ENCODE results near the gene RELA.

RELA gene

DNA sequence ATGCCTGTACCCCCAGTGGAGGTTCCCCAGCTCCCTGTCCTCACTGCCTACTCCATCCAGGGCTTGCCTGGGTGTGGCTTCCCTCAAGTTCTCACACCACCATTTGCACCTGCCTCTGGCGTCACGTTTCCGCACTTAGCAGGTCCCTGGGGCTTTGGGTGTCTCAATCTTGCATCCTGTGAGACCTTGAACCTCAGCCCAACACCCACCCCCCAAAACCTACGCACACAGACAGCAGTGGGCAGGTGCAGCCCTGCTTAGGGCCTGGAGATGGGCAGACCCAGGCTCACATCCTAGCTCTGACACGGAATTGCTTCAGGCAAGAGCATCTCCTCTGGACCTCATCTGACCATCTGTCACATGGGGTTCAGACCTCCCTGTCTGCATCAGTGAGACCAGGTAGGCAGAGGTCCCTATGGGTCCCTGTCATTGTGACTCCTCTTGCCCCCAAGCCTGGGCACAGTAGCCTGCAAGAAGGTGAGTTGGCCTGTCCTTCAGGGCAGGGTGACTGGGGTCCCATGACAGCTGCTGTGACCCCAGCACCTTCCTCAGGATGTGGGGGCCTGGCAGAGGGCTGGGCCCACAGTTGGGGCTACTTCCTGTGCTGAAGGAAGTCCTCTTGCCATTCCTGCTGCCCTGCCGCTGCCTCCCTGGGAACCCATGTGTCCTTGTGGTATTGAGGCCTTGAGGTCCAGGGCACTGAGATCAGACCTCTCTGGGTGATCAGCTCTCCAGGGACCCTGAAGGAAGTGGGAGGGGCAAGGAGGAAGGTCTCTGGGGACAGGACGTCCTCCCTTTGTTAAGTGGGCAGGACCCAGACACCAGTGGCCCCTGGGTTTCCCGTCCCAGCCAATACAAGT is 22.9 kb downstream of the RELA start:
- TF ChIP-seq, protein P1, sequence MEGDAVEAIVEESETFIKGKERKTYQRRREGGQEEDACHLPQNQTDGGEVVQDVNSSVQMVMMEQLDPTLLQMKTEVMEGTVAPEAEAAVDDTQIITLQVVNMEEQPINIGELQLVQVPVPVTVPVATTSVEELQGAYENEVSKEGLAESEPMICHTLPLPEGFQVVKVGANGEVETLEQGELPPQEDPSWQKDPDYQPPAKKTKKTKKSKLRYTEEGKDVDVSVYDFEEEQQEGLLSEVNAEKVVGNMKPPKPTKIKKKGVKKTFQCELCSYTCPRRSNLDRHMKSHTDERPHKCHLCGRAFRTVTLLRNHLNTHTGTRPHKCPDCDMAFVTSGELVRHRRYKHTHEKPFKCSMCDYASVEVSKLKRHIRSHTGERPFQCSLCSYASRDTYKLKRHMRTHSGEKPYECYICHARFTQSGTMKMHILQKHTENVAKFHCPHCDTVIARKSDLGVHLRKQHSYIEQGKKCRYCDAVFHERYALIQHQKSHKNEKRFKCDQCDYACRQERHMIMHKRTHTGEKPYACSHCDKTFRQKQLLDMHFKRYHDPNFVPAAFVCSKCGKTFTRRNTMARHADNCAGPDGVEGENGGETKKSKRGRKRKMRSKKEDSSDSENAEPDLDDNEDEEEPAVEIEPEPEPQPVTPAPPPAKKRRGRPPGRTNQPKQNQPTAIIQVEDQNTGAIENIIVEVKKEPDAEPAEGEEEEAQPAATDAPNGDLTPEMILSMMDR (IDR thresholded peaks at IDR 0.05; ENCODE audit: borderline replicate concordance, insufficient read depth, low read depth, low read length), result no peak
- H3K4me3 ChIP-seq (ENCODE audit: low read depth, low read length), result peak overlapping the region; percentile 61

DNA sequence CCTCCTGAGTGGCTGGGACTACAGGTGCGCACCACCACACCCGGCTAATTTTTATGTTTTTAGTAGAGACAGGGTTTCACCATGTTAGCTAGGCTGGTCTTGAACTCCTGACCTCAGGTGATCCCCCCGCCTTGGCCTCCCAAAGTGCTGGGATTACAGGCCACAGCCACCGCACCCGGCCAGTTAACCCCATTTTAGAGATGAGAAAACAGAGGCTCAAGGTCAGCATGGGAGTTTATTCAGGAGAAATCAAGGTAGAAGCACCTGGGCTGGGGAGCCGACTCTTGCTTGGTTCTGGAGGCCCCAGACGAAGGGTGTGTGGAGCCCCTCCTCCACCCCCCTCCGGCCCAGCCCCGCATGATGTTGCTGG is 23.5 kb downstream of the RELA start:
- peak overlapping the region; percentile 90 for H3K4me3 ChIP-seq (ENCODE audit: low read depth, low read length)

DNA sequence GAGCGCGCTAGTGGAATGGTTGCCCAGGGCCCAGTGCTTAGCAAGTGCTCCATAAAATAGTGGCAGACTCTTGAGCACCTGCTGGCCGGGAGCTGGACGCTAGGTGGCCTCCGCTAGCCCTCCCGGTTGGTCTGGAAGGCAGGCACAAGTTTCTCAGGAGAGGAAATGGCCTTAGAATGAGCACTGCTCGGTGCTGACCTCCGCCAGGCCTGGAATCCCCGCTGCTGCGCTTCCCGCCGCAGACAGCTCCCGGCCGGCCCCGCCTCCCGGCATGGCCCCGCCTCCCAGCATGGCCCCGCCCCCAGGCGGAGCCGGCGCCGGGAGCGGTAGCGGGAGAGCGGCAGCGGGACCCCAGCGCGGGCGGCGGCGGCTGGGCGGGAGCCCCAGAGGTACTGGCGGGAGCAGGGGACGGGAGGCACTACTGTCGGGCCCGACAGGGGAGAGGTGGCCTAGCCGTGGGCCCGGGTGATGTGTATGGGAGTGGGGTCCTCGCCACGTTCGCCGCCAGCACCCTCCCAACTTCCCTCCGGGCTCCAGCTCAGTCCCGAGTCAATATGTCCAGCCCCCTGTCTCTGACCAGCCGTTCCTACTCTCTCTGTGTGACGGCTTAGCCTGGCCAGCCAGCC is 24.8 kb downstream of the RELA start, which contains the start of gene SIPA1:
SIPA1 (plus strand) TSS at position 308 of the 626 bp plus-strand sequence. CDS start 2,821 bp downstream, outside the sequence.
- H3K4me3 ChIP-seq (ENCODE audit: low read depth, low read length), result peak within 1 kb of the TSS; percentile 90
- TF ChIP-seq, protein P1 (IDR thresholded peaks at IDR 0.05; ENCODE audit: borderline replicate concordance, insufficient read depth, low read depth, low read length), result no peak; the same call in 1 of the 2 replicates

DNA sequence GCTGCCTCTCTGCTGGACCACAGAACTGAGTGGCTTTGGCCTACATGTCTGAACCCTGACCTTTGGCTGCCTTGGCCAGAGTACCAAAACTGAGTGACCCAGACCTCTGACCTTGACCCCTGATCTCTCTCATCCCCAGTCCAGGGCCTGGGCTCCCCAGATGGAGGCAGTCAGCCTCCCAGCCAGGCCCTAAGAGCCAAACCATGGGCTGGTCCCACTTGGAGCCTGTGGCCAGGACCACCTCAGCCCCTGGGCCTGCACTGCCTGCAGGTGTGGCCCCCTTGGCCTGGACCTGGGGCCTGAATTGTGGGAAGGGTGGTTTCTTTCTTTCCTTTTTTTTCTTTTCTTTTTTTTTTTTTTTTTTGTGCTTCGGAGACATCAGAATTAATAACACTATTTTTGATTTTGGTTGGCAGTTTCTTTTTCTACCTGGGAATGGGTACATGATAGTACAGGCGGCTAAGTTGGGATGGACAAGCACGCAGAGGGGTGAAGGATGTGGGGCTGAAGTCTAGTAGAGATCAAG is 25.6 kb downstream of the RELA start:
- H3K4me3 ChIP-seq (ENCODE audit: low read depth, low read length), result no peak overlapping the region
- TF ChIP-seq, protein P1 (IDR thresholded peaks at IDR 0.05; ENCODE audit: borderline replicate concordance, insufficient read depth, low read depth, low read length), result no peak

DNA sequence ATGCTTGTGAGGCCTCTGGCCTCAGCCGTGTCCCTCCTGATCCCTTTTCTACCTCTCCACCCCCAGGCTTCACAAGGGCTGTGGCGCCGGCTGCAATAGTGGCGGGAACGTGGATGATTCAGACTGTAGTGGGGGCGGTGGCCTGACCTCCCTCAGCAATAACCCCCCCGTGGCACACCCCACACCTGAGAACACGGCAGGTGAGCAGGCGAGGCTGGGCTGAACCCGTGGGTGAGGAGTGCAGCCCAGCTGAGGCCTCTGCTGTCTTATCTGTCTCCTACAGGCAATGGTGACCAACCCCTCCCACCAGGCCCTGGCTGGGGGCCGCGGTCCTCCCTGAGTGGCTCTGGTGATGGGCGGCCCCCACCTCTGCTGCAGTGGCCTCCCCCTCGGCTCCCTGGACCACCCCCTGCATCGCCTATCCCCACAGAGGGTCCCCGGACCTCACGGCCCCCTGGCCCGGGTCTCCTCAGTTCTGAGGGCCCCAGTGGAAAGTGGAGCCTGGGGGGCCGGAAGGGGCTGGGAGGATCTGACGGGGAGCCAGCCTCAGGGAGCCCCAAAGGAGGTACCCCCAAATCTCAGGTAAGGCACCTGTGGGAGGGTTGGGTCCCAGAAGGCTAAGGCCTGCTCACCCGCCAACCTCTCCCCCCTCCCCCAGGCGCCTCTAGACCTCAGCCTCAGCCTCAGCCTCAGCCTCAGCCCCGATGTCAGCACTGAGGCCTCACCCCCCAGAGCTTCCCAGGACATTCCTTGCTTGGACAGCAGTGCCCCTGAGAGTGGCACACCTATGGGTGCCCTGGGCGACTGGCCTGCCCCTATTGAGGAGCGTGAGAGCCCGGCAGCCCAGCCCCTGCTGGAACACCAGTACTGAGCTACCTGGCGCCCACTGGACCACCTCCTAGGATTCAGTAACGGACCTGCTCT is 26.3 kb downstream of the RELA start:
- TF ChIP-seq, protein P1 (IDR thresholded peaks at IDR 0.05; ENCODE audit: borderline replicate concordance, insufficient read depth, low read depth, low read length), result no peak
- no peak overlapping the region for H3K4me3 ChIP-seq (ENCODE audit: low read depth, low read length)

DNA sequence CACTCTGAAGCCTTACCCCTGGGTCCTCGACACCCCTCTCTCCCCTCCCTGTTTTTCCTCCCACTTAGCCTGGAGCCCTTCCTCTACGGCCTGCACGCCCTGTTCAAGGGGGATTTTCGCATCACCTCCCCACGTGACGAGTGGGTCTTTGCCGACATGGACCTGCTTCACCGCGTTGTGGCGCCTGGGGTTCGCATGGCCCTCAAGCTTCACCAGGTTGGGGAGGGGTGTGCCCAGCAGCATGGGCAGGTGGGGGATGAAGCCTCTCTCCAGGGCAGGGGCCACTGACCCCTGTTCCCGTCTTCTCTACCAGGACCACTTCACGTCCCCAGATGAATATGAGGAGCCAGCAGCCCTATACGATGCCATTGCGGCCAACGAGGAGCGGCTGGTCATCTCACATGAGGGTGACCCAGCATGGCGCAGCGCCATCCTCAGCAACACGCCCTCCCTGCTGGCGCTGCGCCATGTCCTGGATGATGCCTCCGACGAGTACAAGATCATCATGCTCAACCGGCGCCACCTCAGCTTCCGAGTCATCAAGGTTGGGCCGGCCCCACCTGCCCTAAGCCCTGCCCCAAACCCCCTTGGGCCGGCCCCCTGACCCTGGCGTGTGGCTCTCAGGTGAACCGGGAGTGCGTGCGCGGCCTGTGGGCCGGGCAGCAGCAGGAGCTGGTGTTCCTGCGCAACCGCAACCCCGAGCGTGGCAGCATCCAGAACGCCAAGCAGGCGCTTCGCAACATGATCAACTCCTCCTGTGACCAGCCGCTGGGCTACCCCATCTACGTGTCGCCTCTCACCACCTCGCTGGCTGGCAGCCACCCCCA is 27.6 kb downstream of the RELA start:
- TF ChIP-seq, protein P1 (IDR thresholded peaks at IDR 0.05; ENCODE audit: borderline replicate concordance, insufficient read depth, low read depth, low read length), result no peak

More for the DNA sequence above, 27.6 kb downstream of the RELA start:
- H3K4me3 ChIP-seq (ENCODE audit: low read depth, low read length), result no peak overlapping the region

Data from GM12875 (cell line).